K562 (cell line): Measurements from ENCODE around the gene HECW1. TPM values are rescaled to one million over a fixed set of nuclear protein-coding genes. Genes with fewer than 3 reads are reported as not detected.

ENCODE experiments used
- ATAC-seq: fragments of 200-7000 bp; cut with Tn5 transposase; 3 replicates; pipeline ENCODE4 v1.9.1; 2020; ENCODE audit warnings: moderate library complexity
- BruUV-seq: library from RNA; stranded (reverse); fragments of 400-500 nt; replicated peaks from 2 replicates; lab custom pipeline; 2021; lab: Mats Ljungman, UMichigan
- CTCF ChIA-PET: fragments of 300-600 bp; formaldehyde crosslinking; extraction: SDS; loops from one replicate; lab custom pipeline; 2021; ENCODE audit warnings: low intra/inter-chr PET ratio; lab: Yijun Ruan, JAX
- POLR2A ChIA-PET: fragments of 300-600, 350-650 bp; sonication (Branson Sonifier 250); formaldehyde crosslinking; extraction: SDS; loops from one replicate; lab custom pipeline; 2021; ENCODE audit warnings: antibody characterized with exemption, inconsistent platforms; lab: Yijun Ruan, JAX
- DNase-seq, 4 experiments: peaks; one replicate each; pipeline versions ENCODE4 v3.0.0 to v3.0.0-alpha.2; 2011 to 2018; ENCODE audit warnings: low spot score in 3 of 4, mixed read lengths in 3 of 4; ENCODE audit errors: extremely low read depth in 1 of 4
- FAIRE-seq: peaks from 2 replicates; lab custom pipeline; 2011; peaks lifted over from hg19 to GRCh38; lab: Jason Lieb, UNC
- H2AFZ ChIP-seq: 2 replicates; pipeline ENCODE4 v1.6.0; 2011; ENCODE audit warnings: low read depth, low read length, control low read depth, inconsistent platforms
- H3K27ac ChIP-seq: fragments of 200-600 bp; 3 replicates; pipeline ENCODE4 v1.8.0; 2011; ENCODE audit warnings: low read depth, mild to moderate bottlenecking, control low read depth, inconsistent platforms, low read length, moderate library complexity, mixed read lengths; ENCODE audit errors: extremely low read depth
- H3K27me3 ChIP-seq, 2 experiments: fragments of 300-600 bp in 1 of 2; 2 replicates in 1 of 2; 3 replicates in 1 of 2; pipeline versions ENCODE4 v1.6.0 to v1.8.0; 2011; ENCODE audit warnings: inconsistent platforms in 2 of 2, low read length in 2 of 2, mild to moderate bottlenecking in 1 of 2, mixed read lengths in 1 of 2, moderate library complexity in 1 of 2; ENCODE audit not compliant: control insufficient read depth in 2 of 2, insufficient read depth in 2 of 2
- H3K36me3 ChIP-seq: fragments of 300-600 bp; 3 replicates; pipeline ENCODE4 v1.8.0; 2011; ENCODE audit warnings: mild to moderate bottlenecking, low read length, inconsistent platforms; ENCODE audit not compliant: control insufficient read depth, insufficient read depth
- H3K4me1 ChIP-seq, 2 experiments: fragments of 200-600 bp in 1 of 2; replicated peaks in 1 of 2; 2 replicates in 1 of 2; 3 replicates in 1 of 2; pipeline versions ENCODE4 v1.5.1 to v1.8.0; 2011; ENCODE audit warnings: inconsistent platforms in 2 of 2, low read length in 2 of 2, mild to moderate bottlenecking in 1 of 2, mixed read lengths in 1 of 2, moderate library complexity in 1 of 2; ENCODE audit not compliant: control insufficient read depth in 2 of 2, insufficient read depth in 2 of 2
- H3K4me2 ChIP-seq: 2 replicates; pipeline ENCODE4 v1.6.1; 2011; ENCODE audit warnings: low read length, control low read depth, inconsistent platforms, mixed read lengths; ENCODE audit not compliant: insufficient read depth
- H3K4me3 ChIP-seq: fragments of 200-600 bp; sonication (generic), shearing (Covaris generic); 2 replicates; pipeline ENCODE4 v1.5.1; 2016; ENCODE audit warnings: control low read depth, inconsistent platforms
- H3K79me2 ChIP-seq: fragments of 200-600 bp; 3 replicates; pipeline ENCODE4 v1.8.0; 2011; ENCODE audit warnings: low read length, inconsistent platforms; ENCODE audit not compliant: control insufficient read depth, insufficient read depth
- H3K9ac ChIP-seq, 2 experiments: 2 replicates each; pipeline versions ENCODE4 v1.6.0 to v1.6.1; 2011; ENCODE audit warnings: low read depth in 2 of 2, low read length in 2 of 2, control low read depth in 1 of 2, inconsistent platforms in 1 of 2, mild to moderate bottlenecking in 1 of 2, mixed read lengths in 1 of 2; ENCODE audit not compliant: insufficient read depth in 1 of 2
- H3K9me1 ChIP-seq: one replicate; pipeline ENCODE4 v1.6.0; 2011; ENCODE audit warnings: inconsistent platforms, mild to moderate bottlenecking, low read length, moderate library complexity; ENCODE audit not compliant: control insufficient read depth, insufficient read depth
- H3K9me3 ChIP-seq: replicated peaks from 2 replicates; pipeline ENCODE4 v1.5.1; 2011; ENCODE audit warnings: low read depth, low read length, inconsistent platforms; ENCODE audit not compliant: control insufficient read depth, insufficient read depth
- H4K20me1 ChIP-seq: replicated peaks from 2 replicates; pipeline ENCODE4 v1.6.1; 2011; ENCODE audit warnings: low read length, inconsistent platforms, mixed read lengths; ENCODE audit not compliant: control insufficient read depth, insufficient read depth
- ATF7 ChIP-seq: fragments of 450-650 bp; IDR thresholded peaks from 2 replicates; pipeline ENCODE4 v1.7.1; 2014; ENCODE audit warnings: mild to moderate bottlenecking, moderate library complexity
- CEBPB ChIP-seq: fragments of 450-650 bp; IDR thresholded peaks from 2 replicates; pipeline ENCODE4 v1.6.1; 2016; ENCODE audit warnings: missing genetic modification characterization, missing compliant biosample characterization
- KAT7 ChIP-seq: sonication (generic); formaldehyde crosslinking; IDR thresholded peaks from 2 replicates; pipeline ENCODE4 v1.8.0; 2022; ENCODE audit warnings: missing genetic modification reagents, mild to moderate bottlenecking, borderline replicate concordance
- MCM5 ChIP-seq: fragments of 450-650 bp; IDR thresholded peaks from 2 replicates; pipeline ENCODE4 v1.6.1; 2016; ENCODE audit warnings: low read depth
- MEIS2 ChIP-seq: fragments of 450-650 bp; IDR thresholded peaks from 2 replicates; pipeline ENCODE4 v1.6.1; 2014; ENCODE audit warnings: mild to moderate bottlenecking; ENCODE audit not compliant: partially characterized antibody
- NFE2 ChIP-seq: IDR thresholded peaks from 2 replicates; pipeline ENCODE4 v1.6.1; 2014; ENCODE audit warnings: antibody characterized with exemption, low read depth
- TAL1 ChIP-seq: fragments of 450-650 bp; IDR thresholded peaks from 2 replicates; pipeline ENCODE4 v1.6.1; 2016; ENCODE audit warnings: mild to moderate bottlenecking
- ZC3H8 ChIP-seq: fragments of 450-650 bp; IDR thresholded peaks from 2 replicates; pipeline ENCODE4 v1.6.1; 2017
- ZKSCAN1 ChIP-seq: fragments of 150-350 bp; IDR thresholded peaks from 2 replicates; pipeline ENCODE4 v1.6.1; 2016; ENCODE audit warnings: low read depth, low read length
- ZNF12 ChIP-seq: sonication (generic); formaldehyde crosslinking; IDR thresholded peaks from 2 replicates; pipeline ENCODE4 v1.4.0; 2020; ENCODE audit warnings: mild to moderate bottlenecking, missing genetic modification reagents
- WGBS: fragments of 100-300 bp; shearing (Covaris generic); methylation state at CpG from one replicate; pipeline ENCODE4 v1.1.6; 2016; ENCODE audit warnings: low coverage, mixed read lengths; ENCODE audit not compliant: insufficient coverage; ENCODE audit errors: missing lambda C conversion rate; 5-methylcytosine and 5-hydroxymethylcytosine counted together
- in situ Hi-C: fragments of 300-500 bp; cut with MboI; formaldehyde crosslinking; loops from 4 replicates; pipeline ENCODE4 v1.15.0; 2018; ENCODE audit warnings: inconsistent platforms, mixed read lengths
- intact Hi-C: fragments of 100-400 bp; cut with micrococcal nuclease; formaldehyde crosslinking; loops from 2 replicates; pipeline ENCODE4 v1.14.2; 2022
- polyA plus RNA-seq, 8 experiments: library from polyadenylated mRNA; depleted of rRNA in 4 of 8; stranded (reverse) in 5 of 8; unstranded in 3 of 8; fragments of >200 nt; fragmentation: Nextera tagmentation in 2 of 8; fragmentation: Illumina TruSeq in 1 of 8; extraction: Ambion mirVana in 2 of 8; extraction: Trizol in 1 of 8; gene quantifications; 2 replicates each; pipeline versions ENCODE4 v1.2.1 to v1.2.3, GENCODE V29; 2011 to 2014; ENCODE audit warnings: inconsistent platforms in 1 of 8, missing spikeins in 1 of 8
- total RNA-seq, 7 experiments: library from RNA; depleted of rRNA in 6 of 7; stranded (reverse); fragments of >200 nt in 6 of 7; fragmentation: Illumina TruSeq in 2 of 7; extraction: Trizol in 2 of 7; gene quantifications; 2 replicates each; pipeline versions ENCODE4 v1.2.1 to v1.2.3, GENCODE V29; 2011 to 2021; ENCODE audit warnings: low replicate concordance in 1 of 7
- TF ChIP-seq, protein P1 (sequence below): fragments of 450-650 bp; IDR thresholded peaks from one replicate; pipeline ENCODE4 v1.6.1; 2018; ENCODE audit warnings: mild to moderate bottlenecking, moderate library complexity; ENCODE audit not compliant: partially characterized antibody
- TF ChIP-seq, protein P2 (sequence below), 2 experiments: IDR thresholded peaks in 1 of 2; conservative IDR thresholded peaks in 1 of 2; 2 replicates each; pipeline ENCODE4 v1.6.1; 2016; ENCODE audit warnings: low read depth in 2 of 2, mild to moderate bottlenecking in 1 of 2, missing compliant biosample characterization in 1 of 2, missing genetic modification characterization in 1 of 2, moderate library complexity in 1 of 2
- TF ChIP-seq, protein P3 (sequence below): fragments of 450-650 bp; IDR thresholded peaks from 2 replicates; pipeline ENCODE4 v1.6.1; 2016

Gene HECW1
- total and polyA plus RNA-seq, 9 of the 15 experiments (the other 6 are each of a cell fraction or from before 2014, with no cell fraction given): 0.07 to 0.31 (median 0.13) TPM; not detected in 4

DNA sequence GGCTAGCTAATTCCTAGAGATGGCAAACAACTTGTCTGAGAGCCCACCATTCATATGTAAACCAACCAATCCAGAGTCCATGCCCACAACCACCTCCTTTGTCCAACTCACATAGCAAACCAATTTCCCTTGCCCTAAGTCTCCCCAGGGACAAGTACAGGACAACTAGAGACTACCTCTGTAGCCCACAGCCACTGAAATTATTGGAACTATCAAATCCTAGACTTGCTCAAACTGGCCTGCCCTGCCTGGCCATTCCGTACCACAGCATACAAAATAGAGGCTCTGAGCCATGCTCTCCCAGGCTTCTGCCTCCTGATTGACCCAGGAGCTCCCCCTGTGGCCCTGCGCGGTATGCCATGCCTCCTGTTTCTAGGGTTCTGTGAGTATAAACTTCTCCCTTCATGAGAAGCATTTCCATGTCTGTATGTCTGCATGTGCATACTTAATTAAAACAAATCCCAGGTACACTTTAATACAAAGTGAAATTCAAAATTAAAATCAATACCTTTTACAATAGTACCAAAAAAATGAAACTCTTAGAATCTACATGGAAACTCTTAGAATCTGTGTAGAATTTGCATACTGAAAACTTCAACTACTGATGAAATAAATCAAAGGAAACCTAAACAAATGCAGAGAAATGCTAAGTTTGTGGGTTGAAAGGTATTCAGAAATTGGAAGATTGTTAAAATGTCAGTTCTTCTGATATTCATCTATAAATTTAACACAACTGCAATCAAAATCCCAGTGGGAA lies 4.0 kb upstream of the HECW1 start (continued):
- TF ChIP-seq ZC3H8 (no peak), ATF7 (0 out of 2 replicates have a peak, but pooled peaks have one; percentile 16)

DNA sequence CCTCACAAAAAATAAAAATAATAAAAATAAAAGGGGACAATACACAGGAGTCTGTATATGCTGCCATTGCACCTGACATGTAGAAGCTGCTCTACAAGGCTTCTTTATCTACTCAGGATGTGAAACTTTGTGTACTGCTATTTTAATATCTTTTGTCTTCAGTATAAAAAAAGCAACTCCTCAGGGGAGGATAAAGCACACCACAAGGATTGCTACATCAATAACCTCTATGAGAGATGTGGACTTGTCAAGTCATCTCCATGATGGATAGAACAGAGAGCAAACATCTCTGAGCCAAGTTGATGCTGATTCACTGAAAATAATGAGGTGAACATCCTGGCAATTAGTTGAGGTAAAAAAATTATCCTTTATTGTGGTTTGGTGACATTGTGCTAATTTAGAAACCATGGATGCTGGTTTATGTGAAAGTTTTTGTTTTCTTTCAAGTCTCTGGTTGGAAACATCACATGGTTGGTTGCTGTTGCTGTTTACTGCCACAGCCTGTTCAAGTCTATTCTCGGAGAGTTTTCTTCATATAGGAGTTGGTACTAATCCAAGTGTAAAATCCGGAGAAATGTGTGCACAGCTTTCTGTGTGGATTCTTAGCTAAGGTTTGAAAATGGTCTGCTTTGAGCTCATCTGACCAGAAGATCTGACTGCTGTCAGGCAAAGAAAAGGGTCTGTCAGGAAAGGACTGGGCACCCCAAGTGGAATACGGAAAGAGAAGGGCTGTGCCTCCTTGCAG lies 1.5 kb upstream of the HECW1 start:
- CTCF ChIA-PET: no interaction called here
- Histone ChIP-seq H2AFZ (peak overlapping the region; percentile 48; the same call in 1 of the 2 replicates), H3K9me1 (no peaks in the 10 kb centered on the region), H3K9me3 (no peaks in the 10 kb centered on the region), H3K4me3 (no peak overlapping the region), H3K9ac (no peak overlapping the region)
- DNase-seq: no peak
- TF ChIP-seq ZNF12 (CRISPR knock-in tag) (no peak), ZKSCAN1 (no peak), CEBPB (tag) (0 out of 2 replicates have a peak, but pooled peaks have one; percentile 16), MCM5 (no peak), NFE2 (0 out of 2 replicates have a peak, but pooled peaks have one; percentile 3), MEIS2 (peak; percentile 24), KAT7 (CRISPR knock-in tag) (no peak), TAL1 (no peak)
- TF ChIP-seq, protein P1, sequence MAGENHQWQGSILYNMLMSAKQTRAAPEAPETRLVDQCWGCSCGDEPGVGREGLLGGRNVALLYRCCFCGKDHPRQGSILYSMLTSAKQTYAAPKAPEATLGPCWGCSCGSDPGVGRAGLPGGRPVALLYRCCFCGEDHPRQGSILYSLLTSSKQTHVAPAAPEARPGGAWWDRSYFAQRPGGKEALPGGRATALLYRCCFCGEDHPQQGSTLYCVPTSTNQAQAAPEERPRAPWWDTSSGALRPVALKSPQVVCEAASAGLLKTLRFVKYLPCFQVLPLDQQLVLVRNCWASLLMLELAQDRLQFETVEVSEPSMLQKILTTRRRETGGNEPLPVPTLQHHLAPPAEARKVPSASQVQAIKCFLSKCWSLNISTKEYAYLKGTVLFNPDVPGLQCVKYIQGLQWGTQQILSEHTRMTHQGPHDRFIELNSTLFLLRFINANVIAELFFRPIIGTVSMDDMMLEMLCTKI: no peak
- TF ChIP-seq, protein P2, sequence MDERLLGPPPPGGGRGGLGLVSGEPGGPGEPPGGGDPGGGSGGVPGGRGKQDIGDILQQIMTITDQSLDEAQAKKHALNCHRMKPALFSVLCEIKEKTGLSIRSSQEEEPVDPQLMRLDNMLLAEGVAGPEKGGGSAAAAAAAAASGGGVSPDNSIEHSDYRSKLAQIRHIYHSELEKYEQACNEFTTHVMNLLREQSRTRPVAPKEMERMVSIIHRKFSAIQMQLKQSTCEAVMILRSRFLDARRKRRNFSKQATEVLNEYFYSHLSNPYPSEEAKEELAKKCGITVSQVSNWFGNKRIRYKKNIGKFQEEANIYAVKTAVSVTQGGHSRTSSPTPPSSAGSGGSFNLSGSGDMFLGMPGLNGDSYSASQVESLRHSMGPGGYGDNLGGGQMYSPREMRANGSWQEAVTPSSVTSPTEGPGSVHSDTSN (CRISPR knock-in tag; IDR thresholded peaks at IDR 0.05; ENCODE audit: low read depth): no peak
- TF ChIP-seq, protein P2 (tag; conservative IDR thresholded peaks at IDR 0.05; ENCODE audit: low read depth): 0 out of 2 replicates have a peak, but pooled peaks have one; percentile 24
- TF ChIP-seq, protein P3, sequence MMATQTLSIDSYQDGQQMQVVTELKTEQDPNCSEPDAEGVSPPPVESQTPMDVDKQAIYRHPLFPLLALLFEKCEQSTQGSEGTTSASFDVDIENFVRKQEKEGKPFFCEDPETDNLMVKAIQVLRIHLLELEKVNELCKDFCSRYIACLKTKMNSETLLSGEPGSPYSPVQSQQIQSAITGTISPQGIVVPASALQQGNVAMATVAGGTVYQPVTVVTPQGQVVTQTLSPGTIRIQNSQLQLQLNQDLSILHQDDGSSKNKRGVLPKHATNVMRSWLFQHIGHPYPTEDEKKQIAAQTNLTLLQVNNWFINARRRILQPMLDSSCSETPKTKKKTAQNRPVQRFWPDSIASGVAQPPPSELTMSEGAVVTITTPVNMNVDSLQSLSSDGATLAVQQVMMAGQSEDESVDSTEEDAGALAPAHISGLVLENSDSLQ: peak; percentile 30; the same call in 1 of the 2 replicates
- TF ChIP-seq, all 486 proteins: peak for 5
- intact Hi-C loops: loop anchor here (10.0 kb wide), 1 partner anchor 154 kb away; no protein-coding TSS in a partner anchor
- Histone ChIP-seq H3K4me2 (peak overlapping the region; percentile 34; the same call in 1 of the 2 replicates), H3K27me3 (peaks cover 10 to 19% of the 10 kb centered on the region in 2 experiments; a peak in 4 of 5 replicates), H4K20me1 (no peaks in the 10 kb centered on the region), H3K4me1 (peaks cover 0 to 17% of the 10 kb centered on the region in 2 experiments; a peak in 3 of 5 replicates), H3K27ac (no peak overlapping the region), H3K79me2 (no peaks in the 10 kb centered on the region), H3K36me3 (no peaks in the 10 kb centered on the region)
- FAIRE-seq (no peak), ATAC-seq (no peak)
- BruUV-seq: no TSS peak
- in situ Hi-C loops: no loop called here
- POLR2A ChIA-PET: no interaction called here
- WGBS: 22% methylated on average over 3 of the region's 3 CpGs
